GM19035 (cell line): Measurements from ENCODE around the gene AK9.
"Not testable (repeated sequence)": the region's sequence is repeated elsewhere in the genome, so short reads cannot be mapped to it uniquely, and the experiment has no call there.

Experiments used
- ATAC-seq: cut with Tn5 transposase; IDR thresholded peaks from one replicate; pipeline ENCODE4 v1.9.1; 2021; ENCODE audit not compliant: unreplicated experiment

AK9 gene

GRCh38 chr6:109461733-109462526 is 229.1 kb downstream of the AK9 start:
- ATAC-seq = no peak

- ATAC-seq = not testable (repeated sequence)
Observed at GRCh38 chr6:109461205-109461604, 229.8 kb downstream of the AK9 start.

GRCh38 chr6:109460161-109460829 is 230.7 kb downstream of the AK9 start:
- ATAC-seq = no peak

GRCh38 chr6:109458774-109459531 is 232.0 kb downstream of the AK9 start:
- no peak for ATAC-seq

GRCh38 chr6:109457562-109457996 is 233.4 kb downstream of the AK9 start:
- no peak for ATAC-seq

GRCh38 chr6:109456710-109457561 is 234.1 kb downstream of the AK9 start:
- no peak for ATAC-seq

GRCh38 chr6:109456111-109456583 is 234.9 kb downstream of the AK9 start:
- ATAC-seq = peak; percentile 5

GRCh38 chr6:109455437-109456110 is 235.4 kb downstream of the AK9 start, which contains the start of gene MICAL1:
MICAL1 (minus strand) TSS chr6:109455772; CDS start chr6:109454196, 1,576 bp downstream.
- peak; percentile 60 for ATAC-seq

GRCh38 chr6:109454496-109455436 is 236.2 kb downstream of the AK9 start:
- ATAC-seq = peak; percentile 32

- no peak for ATAC-seq
Observed at GRCh38 chr6:109453594-109454495, 237.2 kb downstream of the AK9 start.

GRCh38 chr6:109453156-109453555 is 237.8 kb downstream of the AK9 start:
- ATAC-seq = no peak

GRCh38 chr6:109452181-109452580 is 238.8 kb downstream of the AK9 start:
- no peak for ATAC-seq

GRCh38 chr6:109451376-109451775 is 239.6 kb downstream of the AK9 start:
- no peak for ATAC-seq

GRCh38 chr6:109450801-109451200 is 240.2 kb downstream of the AK9 start:
- no peak for ATAC-seq

GRCh38 chr6:109449795-109450673 is 241.0 kb downstream of the AK9 start:
- ATAC-seq = no peak

- ATAC-seq = no peak
Observed at GRCh38 chr6:109449064-109449794, 241.8 kb downstream of the AK9 start.
